ENCODE results near the gene TGFB1.
A peak's percentile ranks its signal among the peaks of the same experiment; 100 is the strongest.

TGFB1 gene

GRCh38 chr19:41353466-41354342, at the start of gene TGFB1:
Gene TGFB1 (minus strand): TSS chr19:41353922. CDS start chr19:41353044, 878 bp downstream.
- peak; percentile 93 for TF ChIP-seq CTCF (IDR thresholded peaks at IDR 0.05; ENCODE audit: control insufficient read depth, insufficient read depth, low read depth, low read length, missing control alignments)
- H3K4me3 ChIP-seq (ENCODE audit: control insufficient read depth, low read depth, low read length) = peak within 1 kb of the TSS; percentile 97
- peak; percentile 58 for DNase-seq (ENCODE audit: low read depth)

GRCh38 chr19:41402010-41402409, 48.3 kb upstream of the TGFB1 start:
- no peak for DNase-seq (ENCODE audit: low read depth)
- H3K4me3 ChIP-seq (ENCODE audit: control insufficient read depth, low read depth, low read length) = no peak overlapping the region
- no peak for TF ChIP-seq CTCF (IDR thresholded peaks at IDR 0.05; ENCODE audit: control insufficient read depth, insufficient read depth, low read depth, low read length, missing control alignments)

GRCh38 chr19:41401483-41401882, 47.8 kb upstream of the TGFB1 start:
- no peak overlapping the region for H3K4me3 ChIP-seq (ENCODE audit: control insufficient read depth, low read depth, low read length)
- TF ChIP-seq CTCF (IDR thresholded peaks at IDR 0.05; ENCODE audit: control insufficient read depth, insufficient read depth, low read depth, low read length, missing control alignments) = no peak
- DNase-seq (ENCODE audit: low read depth) = no peak

GRCh38 chr19:41399525-41399924, 45.8 kb upstream of the TGFB1 start:
- TF ChIP-seq CTCF (IDR thresholded peaks at IDR 0.05; ENCODE audit: control insufficient read depth, insufficient read depth, low read depth, low read length, missing control alignments) = no peak
- no peak overlapping the region for H3K4me3 ChIP-seq (ENCODE audit: control insufficient read depth, low read depth, low read length)
- no peak for DNase-seq (ENCODE audit: low read depth)

GRCh38 chr19:41399091-41399490, 45.4 kb upstream of the TGFB1 start:
- H3K4me3 ChIP-seq (ENCODE audit: control insufficient read depth, low read depth, low read length) = peak overlapping the region; percentile 88; the same call in 1 of the 2 replicates
- DNase-seq (ENCODE audit: low read depth) = no peak
- TF ChIP-seq CTCF (IDR thresholded peaks at IDR 0.05; ENCODE audit: control insufficient read depth, insufficient read depth, low read depth, low read length, missing control alignments) = no peak

- no peak for TF ChIP-seq CTCF (IDR thresholded peaks at IDR 0.05; ENCODE audit: control insufficient read depth, insufficient read depth, low read depth, low read length, missing control alignments)
- DNase-seq (ENCODE audit: low read depth) = no peak
- H3K4me3 ChIP-seq (ENCODE audit: control insufficient read depth, low read depth, low read length) = peak overlapping the region; percentile 88
Observed at GRCh38 chr19:41398598-41398997, 44.9 kb upstream of the TGFB1 start.

Measured in AG09309 (cell line).